ENCODE results near the gene GTF3C2.

The GTF3C2 gene, protein sequence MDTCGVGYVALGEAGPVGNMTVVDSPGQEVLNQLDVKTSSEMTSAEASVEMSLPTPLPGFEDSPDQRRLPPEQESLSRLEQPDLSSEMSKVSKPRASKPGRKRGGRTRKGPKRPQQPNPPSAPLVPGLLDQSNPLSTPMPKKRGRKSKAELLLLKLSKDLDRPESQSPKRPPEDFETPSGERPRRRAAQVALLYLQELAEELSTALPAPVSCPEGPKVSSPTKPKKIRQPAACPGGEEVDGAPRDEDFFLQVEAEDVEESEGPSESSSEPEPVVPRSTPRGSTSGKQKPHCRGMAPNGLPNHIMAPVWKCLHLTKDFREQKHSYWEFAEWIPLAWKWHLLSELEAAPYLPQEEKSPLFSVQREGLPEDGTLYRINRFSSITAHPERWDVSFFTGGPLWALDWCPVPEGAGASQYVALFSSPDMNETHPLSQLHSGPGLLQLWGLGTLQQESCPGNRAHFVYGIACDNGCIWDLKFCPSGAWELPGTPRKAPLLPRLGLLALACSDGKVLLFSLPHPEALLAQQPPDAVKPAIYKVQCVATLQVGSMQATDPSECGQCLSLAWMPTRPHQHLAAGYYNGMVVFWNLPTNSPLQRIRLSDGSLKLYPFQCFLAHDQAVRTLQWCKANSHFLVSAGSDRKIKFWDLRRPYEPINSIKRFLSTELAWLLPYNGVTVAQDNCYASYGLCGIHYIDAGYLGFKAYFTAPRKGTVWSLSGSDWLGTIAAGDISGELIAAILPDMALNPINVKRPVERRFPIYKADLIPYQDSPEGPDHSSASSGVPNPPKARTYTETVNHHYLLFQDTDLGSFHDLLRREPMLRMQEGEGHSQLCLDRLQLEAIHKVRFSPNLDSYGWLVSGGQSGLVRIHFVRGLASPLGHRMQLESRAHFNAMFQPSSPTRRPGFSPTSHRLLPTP

DNA sequence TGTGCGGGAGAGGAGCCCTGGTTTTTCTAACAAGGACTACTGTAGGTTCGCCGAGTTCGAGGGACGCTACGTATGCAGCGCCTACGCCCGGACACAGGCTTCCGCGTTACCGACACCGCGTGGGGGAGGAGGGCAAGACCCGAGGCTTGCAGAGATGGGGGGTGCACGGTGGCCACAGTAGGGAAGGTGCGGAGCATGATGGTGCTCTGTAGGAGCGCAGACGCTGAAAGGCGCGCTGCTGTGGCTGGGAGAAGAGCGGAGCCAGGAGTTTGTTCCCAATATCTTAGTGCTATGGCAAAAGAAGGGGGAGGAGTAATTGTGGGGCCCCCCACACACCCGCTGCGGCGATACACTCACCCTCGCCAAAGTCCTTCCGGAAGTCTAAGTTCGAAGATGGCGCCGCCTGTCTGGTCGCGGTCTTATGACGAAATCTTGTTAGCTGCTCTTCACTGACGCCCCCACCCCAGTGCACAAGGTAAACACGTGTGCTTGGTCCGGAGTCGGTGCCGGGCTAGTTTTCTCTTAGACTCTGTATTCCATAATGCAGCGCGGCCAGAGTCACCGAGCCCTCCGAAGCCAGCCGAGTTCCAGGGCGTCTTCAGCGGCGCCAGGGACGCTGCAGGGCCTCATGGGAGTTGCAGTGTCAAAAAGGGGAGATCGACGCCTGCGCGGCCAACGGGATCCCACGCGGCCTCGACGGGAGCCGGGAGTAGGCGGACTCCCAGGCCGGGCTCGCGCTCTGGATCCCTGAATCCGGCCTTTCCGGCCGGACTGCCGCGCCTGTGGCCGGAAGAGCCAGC is at the start of gene GTF3C2:
Gene GTF3C2, minus strand, starts transcription at position 383 of the 800 bp plus-strand sequence. CDS start 13,210 bp downstream, outside the sequence.
- DNase-seq = peak; percentile 99 to 100

DNA sequence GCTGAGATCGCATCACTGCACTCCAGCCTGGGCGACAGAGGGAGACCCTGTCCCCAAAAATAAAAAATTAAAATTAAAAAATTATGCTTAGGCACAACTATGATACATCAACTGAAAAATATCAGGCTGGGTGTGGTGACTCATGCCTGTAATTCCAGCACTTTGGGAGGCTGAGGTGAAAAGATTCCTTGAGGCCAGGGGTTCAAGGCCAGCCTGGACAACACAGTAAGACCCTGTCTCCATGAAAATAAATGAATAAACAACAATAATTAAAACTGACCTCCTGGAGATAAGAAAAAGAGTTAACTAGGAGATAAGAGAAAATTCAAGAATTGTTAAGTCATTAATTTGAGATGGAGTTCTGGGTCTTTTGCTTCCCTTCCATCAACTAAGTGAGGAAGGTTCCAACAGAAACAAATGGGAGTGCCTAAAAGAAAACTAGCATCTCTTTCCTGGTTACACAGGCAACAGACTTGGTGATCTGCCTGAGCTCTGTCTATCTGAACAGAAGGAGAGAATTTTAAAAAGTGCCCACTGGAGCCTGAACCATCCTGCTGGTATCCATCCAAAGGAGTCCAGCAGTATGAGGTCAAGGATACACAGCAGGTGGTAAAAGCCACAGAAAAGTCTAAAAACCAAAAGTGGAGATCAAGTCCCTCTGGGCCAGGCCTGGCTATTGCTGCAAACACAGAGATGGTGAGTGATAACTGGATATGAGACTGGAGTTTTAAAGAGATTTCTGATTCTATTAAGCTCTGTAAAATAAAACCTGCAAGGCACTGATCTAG is 44.0 kb upstream of the GTF3C2 start:
- no peak for DNase-seq

DNA sequence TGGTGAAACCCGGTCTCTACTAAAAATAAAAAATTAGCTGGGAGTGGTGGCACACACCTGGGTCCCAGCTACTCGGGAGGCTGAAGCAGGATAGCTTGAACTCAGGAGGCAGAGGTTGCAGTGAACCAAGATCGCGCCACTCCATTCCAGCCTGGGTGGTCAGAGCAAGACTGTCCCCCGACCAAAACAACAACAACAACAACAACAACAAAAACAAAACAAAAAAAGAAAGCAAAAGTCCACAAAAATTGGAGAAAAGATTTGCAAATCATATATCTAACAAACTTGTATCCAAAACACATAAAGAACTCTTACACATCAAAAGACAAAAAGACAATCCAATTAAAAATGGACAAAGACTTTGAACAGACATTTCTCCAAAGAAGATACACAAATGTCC is 42.4 kb upstream of the GTF3C2 start:
- no peak for DNase-seq

DNA sequence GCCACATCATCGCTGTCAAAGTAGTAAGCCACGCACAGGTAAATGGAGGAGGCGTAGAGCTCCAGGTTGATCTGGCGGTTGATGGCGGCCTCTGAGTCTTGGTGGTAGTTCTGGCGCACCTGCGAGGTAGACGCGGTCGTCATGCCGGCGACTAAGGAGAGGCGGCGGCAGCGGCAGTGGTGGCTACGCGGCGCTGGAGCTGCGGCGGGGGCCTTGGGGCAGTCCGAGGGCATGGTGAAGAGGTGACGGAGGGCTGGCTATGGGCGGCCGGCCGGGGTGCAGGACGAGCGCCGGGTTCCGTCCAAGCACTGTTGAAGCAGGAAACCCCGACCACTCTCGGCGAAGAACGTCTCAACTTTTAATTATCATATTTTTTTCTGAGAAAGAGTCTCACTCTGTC is 36.7 kb upstream of the GTF3C2 start:
- no peak for DNase-seq

DNA sequence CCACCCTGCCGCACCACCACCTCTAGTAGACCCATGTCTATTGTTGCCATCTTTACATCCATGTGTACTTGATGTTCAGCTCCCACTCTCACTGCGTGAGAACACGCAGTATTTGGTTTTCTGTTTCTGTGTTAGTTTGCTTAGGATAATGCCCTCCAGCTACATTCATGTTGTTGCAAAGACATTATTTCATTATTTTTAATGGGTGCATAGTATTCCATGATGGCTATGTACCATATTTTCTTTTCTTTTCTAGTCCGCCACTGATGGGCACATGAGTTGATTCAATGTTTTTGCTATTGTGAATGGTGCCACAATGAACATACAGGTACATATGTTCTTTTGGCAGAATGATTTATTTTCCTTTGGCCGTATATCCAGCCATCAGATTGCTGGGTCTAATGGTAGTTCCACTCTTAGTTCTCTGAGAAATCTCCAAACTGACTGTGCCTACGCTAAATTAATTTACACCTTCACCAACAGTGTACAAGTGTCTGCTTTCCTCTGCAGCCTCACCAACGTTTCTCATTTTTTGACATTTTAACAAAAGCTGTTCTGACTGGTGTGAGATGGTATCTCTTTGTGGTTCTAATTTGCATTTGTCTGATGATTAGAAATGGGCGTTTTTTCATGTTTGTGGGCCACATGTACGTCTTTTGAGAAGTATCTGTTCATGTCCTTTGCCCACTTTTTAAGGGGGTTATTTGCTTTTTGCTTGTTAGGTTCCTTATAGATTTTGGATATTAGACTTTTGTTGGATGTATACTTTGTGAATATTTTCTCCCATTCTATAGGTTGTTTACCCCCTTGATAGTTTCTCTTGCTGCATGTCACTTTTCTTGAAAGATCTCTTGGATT is 34.5 kb upstream of the GTF3C2 start:
- DNase-seq = no peak

DNA sequence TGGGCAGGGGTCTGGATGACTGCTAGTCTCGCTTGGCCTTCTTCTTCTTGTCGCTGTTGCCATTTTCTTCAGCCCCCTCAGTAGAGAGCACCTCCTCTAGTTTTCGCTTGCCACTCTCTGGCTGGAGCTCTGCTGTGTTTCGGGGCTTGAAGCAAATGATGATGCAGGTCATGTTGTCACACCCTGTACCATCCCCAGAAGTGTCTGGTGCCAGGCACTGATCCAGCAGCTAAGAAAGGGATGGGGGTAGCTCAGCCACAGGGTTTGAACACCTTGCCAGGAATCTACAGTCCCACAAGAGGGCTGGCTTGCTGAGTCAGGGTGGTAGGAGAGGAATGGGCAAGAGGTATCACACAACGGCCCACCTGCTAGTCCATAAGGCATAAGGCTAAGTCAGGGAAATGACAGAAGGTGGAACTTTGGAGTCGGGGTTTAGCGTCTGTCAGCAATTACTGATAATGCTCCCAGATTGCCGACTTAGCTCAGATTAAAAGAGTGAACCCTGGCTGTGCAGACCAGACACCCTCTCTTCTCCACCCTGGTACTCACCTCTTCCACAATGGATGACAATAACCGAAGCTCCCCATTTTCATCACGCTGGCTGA is 25.1 kb upstream of the GTF3C2 start:
- DNase-seq = no peak

DNA sequence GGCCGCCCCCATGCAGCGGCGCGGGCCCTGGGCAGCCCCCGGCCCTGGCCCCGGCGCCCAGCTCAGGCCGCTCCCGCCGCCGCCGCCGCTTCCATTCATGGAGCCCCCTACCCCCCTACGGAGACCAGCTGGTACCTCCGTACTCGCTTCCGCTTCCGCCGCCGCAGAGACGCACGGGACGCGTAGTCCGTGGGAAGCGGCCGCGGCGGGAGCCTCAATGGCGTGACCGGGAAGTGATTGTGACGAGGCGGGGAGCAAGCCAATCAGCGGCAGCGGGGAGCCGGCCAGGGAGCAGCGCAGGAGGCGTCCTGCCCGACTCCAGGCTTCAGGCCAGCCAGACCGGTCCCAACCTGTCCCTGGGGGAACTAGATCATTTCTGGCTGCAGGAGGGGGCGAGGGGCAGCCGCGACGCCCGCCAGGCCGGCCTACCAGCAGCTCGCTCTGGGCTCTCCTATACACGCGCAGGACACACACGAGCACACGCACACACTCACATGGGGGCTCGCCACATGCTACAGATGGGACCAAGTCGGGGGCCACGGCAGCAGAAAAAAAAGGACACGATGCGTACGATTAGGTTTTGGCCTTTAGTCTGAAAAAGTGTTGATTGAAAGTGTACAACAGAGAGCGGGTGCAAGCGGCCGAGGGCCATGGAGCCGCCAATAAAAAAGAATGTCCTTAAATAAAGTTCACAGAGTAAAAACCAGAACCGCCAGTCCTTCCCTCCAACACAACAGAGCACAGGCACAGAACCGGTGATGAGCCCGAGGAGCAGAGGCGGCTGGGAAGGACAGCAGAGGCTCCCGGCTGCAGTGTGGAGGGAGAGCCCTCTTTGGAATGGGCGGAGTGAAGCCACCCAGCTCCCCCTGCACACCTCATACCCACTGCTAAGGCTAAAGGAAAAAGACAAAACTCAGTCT is 24.3 kb upstream of the GTF3C2 start, which contains the start of gene ZNF513:
Gene ZNF513, minus strand, starts transcription at position 109 of the 920 bp plus-strand sequence. CDS start 208 bp downstream, outside the sequence.
- peak; percentile 89 to 92 for DNase-seq

DNA sequence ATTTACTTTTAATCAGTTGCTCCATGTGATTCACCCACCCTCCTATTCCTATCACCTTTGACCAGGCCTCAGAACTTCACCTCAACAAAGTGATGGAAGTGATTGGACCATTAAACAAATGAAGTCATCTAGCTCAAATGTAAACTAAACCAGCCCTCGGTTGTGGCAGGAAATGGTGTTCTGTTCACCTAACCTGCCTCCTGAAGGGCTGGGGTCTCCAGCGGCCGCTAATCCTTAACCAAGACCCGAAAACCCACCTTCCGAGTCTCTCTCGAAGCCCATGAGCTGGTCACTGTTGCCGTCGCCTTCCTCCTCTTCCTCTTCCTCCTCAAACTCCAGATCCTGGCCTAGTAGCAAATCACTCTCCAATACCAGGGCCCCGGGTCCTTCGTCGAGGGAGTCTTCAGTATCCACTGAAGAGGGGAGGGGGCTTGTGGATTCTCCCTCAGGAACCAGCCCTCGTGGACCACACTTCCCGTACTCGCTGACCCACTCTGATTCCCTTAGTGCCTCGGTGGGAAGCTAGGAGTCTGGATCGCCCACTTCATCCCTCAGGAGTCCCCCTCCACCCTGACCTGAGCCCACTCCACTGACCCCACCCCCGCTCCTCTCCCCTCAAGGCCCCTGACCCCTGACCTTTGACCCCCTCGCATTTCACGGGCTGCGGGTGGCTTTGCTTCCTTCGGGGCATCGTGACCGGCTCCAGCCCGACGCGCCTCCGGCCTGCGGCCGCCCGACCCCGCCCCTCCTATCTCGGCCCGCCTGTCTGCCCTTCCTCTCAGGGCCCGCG is 23.5 kb upstream of the GTF3C2 start:
- DNase-seq = peak; percentile 74 to 88

DNA sequence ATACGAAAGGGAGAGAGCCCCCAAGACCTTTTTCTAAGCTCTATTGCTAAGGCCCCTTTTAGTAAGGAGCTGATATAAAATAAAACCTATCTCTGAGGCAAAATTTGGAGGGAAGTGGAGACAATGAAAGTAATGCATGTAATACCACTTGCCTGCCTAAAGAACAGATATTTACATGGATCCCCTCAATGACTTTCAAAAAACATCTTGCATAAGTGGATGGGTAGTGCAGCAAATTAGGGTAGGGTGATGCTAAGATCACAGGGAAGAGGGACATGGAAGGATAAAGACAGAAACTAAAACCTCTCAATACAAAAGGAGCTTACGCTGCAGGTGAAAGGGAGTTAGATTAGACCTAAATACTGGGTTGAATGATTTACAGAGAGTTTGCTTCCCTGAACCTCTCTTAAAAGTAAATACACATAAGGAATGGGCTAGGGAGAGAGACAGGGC is 22.8 kb upstream of the GTF3C2 start:
- no peak for DNase-seq

DNA sequence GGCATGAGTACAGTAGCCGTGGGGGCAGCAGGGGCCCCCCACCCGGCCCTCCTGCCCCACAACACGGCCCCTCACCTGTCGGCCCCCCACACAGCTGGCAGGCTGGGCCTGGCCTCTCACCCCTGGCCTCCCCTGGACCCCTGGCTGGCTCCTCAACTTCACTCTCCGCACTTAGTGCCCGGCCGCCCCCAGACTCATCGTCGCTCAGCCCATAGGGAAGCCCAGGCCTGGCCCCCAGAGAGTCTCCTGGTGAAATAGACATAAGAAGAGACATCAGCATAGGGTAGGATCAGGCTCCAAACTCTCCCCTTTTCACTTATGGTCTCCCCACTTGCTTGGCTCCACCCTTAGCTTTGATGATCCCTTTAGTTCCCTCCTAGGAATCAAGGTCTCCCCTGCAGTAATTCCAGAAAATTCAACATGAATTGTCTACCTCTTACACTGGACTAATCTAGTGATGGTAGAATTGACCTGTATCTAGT is 22.3 kb upstream of the GTF3C2 start:
- DNase-seq = no peak

DNA sequence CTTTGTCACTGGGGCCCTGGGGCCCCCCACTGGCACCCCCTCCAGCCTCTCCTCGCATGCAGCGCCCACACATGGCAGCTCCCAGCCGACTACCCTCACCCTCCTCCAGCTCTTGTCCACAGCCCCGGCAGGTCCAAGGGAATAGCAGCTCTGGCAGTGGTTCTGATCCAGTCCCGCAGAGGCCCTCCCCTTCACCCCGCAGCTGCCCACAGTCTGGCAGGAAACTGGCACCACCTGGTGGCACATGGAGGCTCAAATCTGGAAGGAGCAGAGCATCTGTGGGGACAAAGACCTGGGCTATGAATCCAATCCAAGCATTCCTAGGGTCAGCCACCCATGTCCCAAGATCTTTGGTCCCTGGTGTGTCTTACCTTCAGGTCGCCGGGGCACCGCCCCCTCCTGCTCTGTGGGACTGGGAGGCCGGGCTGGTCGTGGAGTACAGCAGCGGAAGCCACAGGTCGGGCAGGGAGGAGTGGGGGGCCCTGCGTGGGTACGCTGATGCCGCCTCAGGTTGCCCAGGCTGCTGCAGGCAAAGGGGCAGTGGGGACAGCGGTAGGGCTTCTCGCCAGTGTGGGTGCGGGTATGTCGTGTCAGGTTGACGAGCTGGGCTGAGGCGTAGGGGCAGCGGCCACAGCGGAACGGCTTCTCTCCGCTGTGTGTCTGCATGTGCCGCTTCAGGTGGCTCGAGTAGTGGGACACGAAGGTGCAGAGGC is 21.7 kb upstream of the GTF3C2 start:
- peak; percentile 38 to 51 for DNase-seq

DNA sequence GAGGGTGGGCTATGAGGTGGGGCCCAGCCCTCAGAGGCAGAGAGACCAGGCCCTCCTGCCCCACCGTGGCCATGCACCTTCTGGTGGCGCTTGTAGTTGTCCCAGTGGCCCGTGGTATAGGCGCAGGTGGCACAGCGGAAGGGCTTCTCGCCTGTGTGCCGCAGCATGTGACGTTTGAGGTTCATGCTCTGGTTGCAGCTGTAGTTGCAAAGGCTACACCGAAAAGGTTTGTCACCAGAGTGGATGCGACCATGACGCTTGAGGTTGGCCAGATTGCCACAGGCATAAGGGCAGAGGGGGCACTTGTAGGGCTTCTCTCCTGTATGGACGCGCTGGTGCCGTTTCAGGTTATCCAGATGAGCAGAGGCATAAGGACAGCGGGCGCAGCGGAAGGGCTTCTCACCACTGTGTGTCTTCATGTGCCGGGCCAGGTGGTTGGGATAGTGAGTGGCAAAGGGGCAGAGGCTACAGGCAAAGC is 21.1 kb upstream of the GTF3C2 start:
- no peak for DNase-seq

DNA sequence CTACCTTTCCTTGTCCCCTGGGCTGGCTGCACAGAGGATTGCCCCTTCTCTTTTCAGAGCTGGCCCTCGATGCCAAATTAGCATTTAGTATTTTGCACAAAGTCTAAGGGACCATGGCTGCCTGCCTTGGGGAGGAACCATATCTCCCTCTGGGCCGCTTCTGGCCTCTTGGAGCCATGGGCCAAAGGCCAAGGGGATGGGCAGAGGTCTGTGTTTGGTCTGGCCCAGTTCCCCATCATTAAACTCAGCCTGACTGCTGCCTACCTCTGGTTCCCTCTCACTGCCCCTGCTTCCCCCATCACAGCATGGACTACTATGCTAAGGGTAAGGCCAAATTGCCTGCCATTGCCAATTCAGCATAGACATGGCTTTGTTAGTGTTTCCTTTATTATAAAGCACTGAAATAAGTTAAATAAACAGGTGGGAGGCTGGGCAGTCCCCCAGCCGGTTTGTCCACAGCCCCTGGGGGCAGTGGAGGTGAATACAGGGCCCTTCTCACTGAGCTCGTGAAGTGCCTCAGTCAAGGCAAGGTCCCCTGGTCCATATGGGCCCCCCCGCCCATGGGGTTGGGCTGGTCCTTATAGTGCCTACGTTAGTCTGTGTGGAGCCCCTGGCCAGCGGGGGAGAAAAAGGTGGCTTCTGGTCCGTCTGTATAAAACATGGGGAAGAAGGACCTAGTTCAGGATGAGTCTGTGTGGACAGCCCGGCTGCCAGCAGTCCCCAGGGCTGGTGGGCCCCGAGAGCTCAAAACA is 20.5 kb upstream of the GTF3C2 start:
- no peak for DNase-seq

DNA sequence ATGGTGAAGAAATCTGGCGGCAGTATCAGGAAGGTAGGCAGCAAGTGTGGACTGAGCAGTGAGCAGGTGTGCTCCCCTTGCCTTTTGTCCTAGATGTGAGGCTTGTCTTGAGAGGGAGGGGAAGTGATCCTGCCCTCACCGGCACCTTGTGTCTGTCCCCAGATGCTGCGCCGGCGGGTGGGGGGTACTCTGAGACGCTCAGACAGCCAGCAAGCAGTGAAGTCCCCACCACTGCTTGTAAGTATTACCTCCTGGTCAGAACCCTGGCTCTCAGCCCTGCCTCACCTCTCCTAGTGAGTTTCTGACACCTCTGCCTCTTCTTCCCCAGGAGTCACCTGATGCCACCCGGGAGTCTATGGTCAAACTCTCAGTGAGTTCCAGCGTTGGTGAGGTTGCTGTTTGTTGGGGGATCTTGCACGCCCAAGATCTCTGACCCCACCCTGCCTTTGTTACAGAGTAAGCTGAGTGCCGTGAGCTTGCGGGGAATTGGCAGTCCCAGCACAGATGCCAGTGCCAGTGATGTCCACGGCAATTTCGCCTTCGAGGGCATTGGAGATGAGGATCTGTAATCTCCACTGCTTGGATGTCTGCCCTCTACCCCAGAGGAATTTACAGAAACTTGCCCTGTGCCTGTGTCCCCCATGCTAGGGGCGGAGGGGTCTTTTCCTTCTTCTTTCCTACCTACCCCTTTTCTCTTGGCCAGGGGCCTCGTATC is 19.7 kb upstream of the GTF3C2 start:
- DNase-seq = no peak

DNA sequence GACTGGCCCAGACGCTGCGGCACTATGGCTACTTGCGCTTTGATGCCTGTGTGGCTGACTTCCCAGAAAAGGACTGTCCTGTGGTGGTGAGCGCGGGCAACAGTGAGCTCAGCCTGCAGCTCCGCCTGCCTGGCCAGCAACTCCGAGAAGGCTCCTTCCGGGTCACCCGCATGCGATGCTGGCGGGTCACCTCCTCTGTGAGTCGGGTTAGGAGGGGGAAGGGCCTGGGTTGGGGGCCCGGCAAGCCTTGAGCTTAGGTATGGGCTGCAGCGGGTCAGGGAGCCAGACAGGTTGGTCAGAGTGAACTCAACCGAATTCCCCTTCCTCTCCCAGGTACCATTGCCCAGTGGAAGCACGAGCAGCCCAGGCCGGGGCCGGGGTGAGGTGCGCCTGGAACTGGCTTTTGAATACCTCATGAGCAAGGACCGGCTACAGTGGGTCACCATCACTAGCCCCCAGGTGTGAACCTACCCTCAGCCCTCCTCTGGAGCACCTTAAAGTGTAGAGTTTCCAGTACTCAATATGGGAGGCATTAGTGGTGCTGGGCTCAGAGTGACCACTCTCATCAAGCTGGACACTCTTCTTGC is 19.0 kb upstream of the GTF3C2 start:
- no peak for DNase-seq

DNA sequence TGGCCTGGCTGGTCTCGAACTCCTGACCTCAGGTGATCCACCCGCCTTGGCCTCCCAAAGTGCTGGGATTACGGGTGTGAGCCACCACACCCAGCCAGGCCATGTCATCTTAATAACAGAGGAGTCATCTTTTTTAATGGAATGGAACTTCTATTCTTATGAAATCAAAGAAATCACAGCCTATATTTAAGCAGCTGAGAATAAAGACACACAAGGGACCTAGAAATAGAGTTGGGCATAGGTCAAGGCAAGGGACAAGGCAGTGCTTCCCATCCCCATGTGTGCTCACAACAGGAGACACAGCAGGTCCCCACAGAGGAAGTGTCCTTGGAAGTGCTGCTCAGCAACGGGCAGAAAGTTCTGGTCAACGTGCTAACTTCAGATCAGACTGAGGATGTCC is 17.0 kb upstream of the GTF3C2 start:
- DNase-seq = no peak

Data from SW 1271 (cell line).